Heart right ventricle (tissue), 16 donors: Measurements from ENCODE around the gene CHD2. TPM values are rescaled to one million over a fixed set of nuclear protein-coding genes. Genes with fewer than 3 reads are reported as not detected.
A peak's percentile ranks its signal among the peaks of the same experiment; 100 is the strongest.

ENCODE experiments used
- ATAC-seq, 8 donors: fragments of 200-7000 bp; cut with Tn5 transposase; one replicate each; pipeline ENCODE4 v1.9.1; 2020; ENCODE audit warnings: mild to moderate bottlenecking in 8 of 8, moderate library complexity in 8 of 8, moderate number of reproducible peaks in 1 of 8
- DNase-seq, 2 donors: peaks; one replicate each; pipeline ENCODE4 v3.0.0-alpha.2; 2020
- H3K27ac ChIP-seq, 10 donors: fragments of 200-600 bp; sonication (generic) in 2 of 10; one replicate each; pipeline versions ENCODE4 v1.5.0 to v1.8.0; 2020 to 2022; ENCODE audit warnings: mild to moderate bottlenecking in 3 of 10
- H3K27me3 ChIP-seq, 7 donors: fragments of 200-600 bp; one replicate each; pipeline ENCODE4 v1.8.0; 2021 to 2022; ENCODE audit warnings: mild to moderate bottlenecking in 2 of 7
- H3K36me3 ChIP-seq, 9 donors: fragments of 200-600 bp; sonication (generic) in 1 of 9; one replicate each; pipeline versions ENCODE4 v1.5.0 to v1.8.0; 2020 to 2022; ENCODE audit warnings: mild to moderate bottlenecking in 2 of 9
- H3K4me1 ChIP-seq, 9 donors: fragments of 200-600 bp; sonication (generic) in 1 of 9; one replicate each; pipeline versions ENCODE4 v1.5.0 to v1.8.0; 2020 to 2022; ENCODE audit warnings: mild to moderate bottlenecking in 4 of 9
- H3K4me3 ChIP-seq, 10 donors: fragments of 200-600 bp; sonication (generic) in 2 of 10; one replicate each; pipeline versions ENCODE4 v1.5.0 to v1.8.0; 2020 to 2022; ENCODE audit warnings: mild to moderate bottlenecking in 7 of 10, moderate library complexity in 2 of 10
- H3K9me3 ChIP-seq, 11 donors: fragments of 200-600 bp in 10 of 11; sonication (generic) in 2 of 11; one replicate each; pipeline versions ENCODE4 v1.5.0 to v1.8.0; 2013 to 2022; ENCODE audit warnings: mild to moderate bottlenecking in 2 of 11, control low read depth in 1 of 11, moderate library complexity in 1 of 11
- WGBS, 2 donors: extraction: QIAGEN DNeasy Blood & Tissue Kit; methylation state at CpG; one replicate each; pipeline ENCODE4 v1.1.7; 2013; ENCODE audit warnings: inconsistent platforms in 1 of 2; 5-methylcytosine and 5-hydroxymethylcytosine counted together
- intact Hi-C, 10 donors: fragments of 100-400 bp; cut with DNase I; formaldehyde crosslinking; loops; one replicate each; pipeline versions ENCODE4 v1.11.1 to v1.14.2; 2022
- polyA plus RNA-seq, 2 donors: library from polyadenylated mRNA; stranded (reverse); fragments of 200-250 nt; gene quantifications; one replicate each; pipeline ENCODE4 v1.2.3, GENCODE V29; 2013
- total RNA-seq, 10 donors: library from RNA; stranded (reverse); fragmentation: NEBNext Ultra II Directional in 3 of 10; extraction: Animal tissue kit (Norgen Biotek cat#: 25700) in 3 of 10; gene quantifications; one replicate each; pipeline versions ENCODE4 v1.2.1 to v1.2.4, GENCODE V29; 2021 to 2023
- TF ChIP-seq, protein P1 (sequence below), 9 donors: fragments of 200-600 bp; sonication (generic) in 2 of 9; IDR thresholded peaks; one replicate each; pipeline versions ENCODE4 v1.5.0 to v1.8.0; 2021 to 2022; ENCODE audit warnings: antibody characterized with exemption in 9 of 9, mild to moderate bottlenecking in 5 of 9, moderate library complexity in 1 of 9
- donor health status: Arrhythmogenic right ventricular cardiomyopathy.
- donor health status: ischemic (EF 13 %, LVEDD 7.1; RV severe dilation, severe dysfunction).
- donor health status: healthy with polysubstance abuse.
- donor health status: DM: no; HTN: yes; CAD: no.
- donor health status: DM: no; HTN: no; CAD: no.
- donor health status: ischemic (EF 25% LVEDD 6.9; RV normal size, moderate dysfunction).
- donor health status: ischemic (EF 25% LVEDD 5.7; RV mildly dilated, moderate dysfunction).
- donor health status: healthy.
- donor health status: DM: yes; HTN: yes; CAD: no.
- donor health status: Ischemic cardiomyopathy.
- donor health status: ischemic (EF 35%, LVEDD 5.7; RV mildly dilated, moderate dysfunction).
- donor health status: nonischemic (EF 11% LVEDD 7.7; RV severe dilation, severe dysfunction).
- donor health status: DM: yes; HTN: yes; CAD: no.
- donor health status: PGD.
- donor health status: ischemic (EF 29% LVEDD 5.4; RV normal size, mild dysfunction).
- donor health status: nonischemic (EF 23%, LVEDD 6.1; RV moderate dilation, normal function).

CHD2 gene
- total and polyA plus RNA-seq, 12 donors, result 12.2 to 74.0 (median 54.6) TPM

DNA sequence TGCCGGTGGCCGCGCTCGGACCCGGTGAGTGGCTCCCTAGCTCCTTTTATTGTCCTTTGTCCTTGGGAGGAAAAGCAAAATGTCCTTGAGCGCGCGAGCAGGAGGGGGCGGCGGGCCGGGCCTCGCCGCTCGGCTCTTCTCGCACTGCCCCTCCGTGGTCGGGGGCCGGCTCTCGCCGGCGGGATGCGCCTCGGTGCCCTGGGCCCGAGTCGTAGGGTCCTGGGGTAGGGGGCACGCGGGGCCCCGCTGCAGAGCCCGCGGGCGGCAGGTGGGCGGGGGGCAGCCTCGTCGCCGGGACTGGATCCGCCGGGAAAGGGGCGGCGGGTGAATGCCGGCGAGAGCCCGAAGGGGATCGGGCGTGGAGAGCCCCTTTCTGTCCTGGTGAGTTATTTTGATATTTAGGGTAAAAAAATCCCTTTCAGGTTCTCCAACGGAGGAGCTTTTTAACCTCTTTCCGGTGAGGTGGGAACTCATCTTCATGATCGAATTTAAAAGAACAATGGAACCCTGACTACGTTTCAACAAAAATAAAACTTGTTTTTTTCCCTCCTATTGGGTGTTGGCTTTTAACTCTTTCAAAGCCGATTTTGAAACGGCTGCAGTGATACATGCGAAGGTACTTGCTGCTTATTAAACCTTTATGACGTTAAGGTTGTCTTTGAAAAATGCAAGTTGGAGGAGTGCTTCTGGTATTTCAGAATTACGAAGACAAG, 16.8 kb upstream of the CHD2 start:
- TF ChIP-seq, protein P1, sequence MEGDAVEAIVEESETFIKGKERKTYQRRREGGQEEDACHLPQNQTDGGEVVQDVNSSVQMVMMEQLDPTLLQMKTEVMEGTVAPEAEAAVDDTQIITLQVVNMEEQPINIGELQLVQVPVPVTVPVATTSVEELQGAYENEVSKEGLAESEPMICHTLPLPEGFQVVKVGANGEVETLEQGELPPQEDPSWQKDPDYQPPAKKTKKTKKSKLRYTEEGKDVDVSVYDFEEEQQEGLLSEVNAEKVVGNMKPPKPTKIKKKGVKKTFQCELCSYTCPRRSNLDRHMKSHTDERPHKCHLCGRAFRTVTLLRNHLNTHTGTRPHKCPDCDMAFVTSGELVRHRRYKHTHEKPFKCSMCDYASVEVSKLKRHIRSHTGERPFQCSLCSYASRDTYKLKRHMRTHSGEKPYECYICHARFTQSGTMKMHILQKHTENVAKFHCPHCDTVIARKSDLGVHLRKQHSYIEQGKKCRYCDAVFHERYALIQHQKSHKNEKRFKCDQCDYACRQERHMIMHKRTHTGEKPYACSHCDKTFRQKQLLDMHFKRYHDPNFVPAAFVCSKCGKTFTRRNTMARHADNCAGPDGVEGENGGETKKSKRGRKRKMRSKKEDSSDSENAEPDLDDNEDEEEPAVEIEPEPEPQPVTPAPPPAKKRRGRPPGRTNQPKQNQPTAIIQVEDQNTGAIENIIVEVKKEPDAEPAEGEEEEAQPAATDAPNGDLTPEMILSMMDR (IDR thresholded peaks at IDR 0.05), result peak in 2 of 9 donors; percentile 9 to 10
- H3K27ac ChIP-seq, result peak overlapping the region; percentile 96 to 100 (median 100)
- H3K4me1 ChIP-seq, result peaks cover 8 to 61% (median 46%) of the 10 kb centered on the region in 9 donors
- WGBS, 2 donors, result 0% methylated on average over 53 of the region's 53 CpGs
- no peaks in the 10 kb centered on the region for H3K27me3 ChIP-seq
- ATAC-seq (peak in 2 of 8 donors; percentile 3 to 33), DNase-seq (peak in 1 of 2 donors; percentile 41)
- peaks cover 0 to 31% (median 14%) of the 10 kb centered on the region in 9 donors for H3K36me3 ChIP-seq
- intact Hi-C loops, result loop anchor here in 7 of 10 donors (2.0 to 10.0 kb wide), 7 partner anchors 17 to 75 kb away; partner anchors contain the start of gene CHD2 (in 1 of the 7)
- H3K9me3 ChIP-seq, result no peaks in the 10 kb centered on the region
- peak overlapping the region; percentile 66 to 95 (median 88) for H3K4me3 ChIP-seq

DNA sequence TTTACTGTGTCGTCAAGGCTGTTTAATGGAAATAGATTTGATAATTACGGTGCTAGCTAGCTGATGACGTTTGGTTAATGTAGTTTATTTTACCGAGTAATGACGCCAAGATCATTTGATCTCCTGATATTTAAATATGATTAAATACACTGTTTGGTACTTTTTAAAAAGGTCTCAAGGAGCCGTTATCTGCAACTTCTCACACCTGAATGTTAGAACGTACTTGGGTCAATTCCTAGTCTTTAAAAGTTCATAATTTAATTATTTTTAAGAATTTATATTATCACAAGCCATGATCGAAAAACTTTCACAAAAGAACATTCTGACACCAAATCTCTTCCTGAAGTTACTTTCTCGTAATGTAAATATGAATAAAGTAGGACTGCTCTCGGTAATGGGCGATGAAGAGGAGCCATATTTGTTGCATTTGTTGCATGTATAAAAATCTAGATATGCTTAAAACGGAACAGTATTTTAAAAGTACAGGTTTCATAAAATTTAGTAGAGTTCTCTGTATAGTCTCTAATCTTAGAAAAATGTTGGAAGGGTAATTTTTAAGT, 16.2 kb upstream of the CHD2 start:
- intact Hi-C loops, result loop anchor here in 9 of 10 donors (1.0 to 10.0 kb wide), 10 partner anchors 15 to 75 kb away; partner anchors contain the start of gene CHD2 (in 1 of the 9)
- no peaks in the 10 kb centered on the region for H3K27me3 ChIP-seq
- ATAC-seq, result no peak
- DNase-seq, result no peak
- peaks cover 5 to 65% (median 50%) of the 10 kb centered on the region in 9 donors for H3K4me1 ChIP-seq
- H3K9me3 ChIP-seq, result no peaks in the 10 kb centered on the region
- WGBS, 2 donors, result 0 to 1% methylated on average over 12 of the region's 12 CpGs
- peak overlapping the region; percentile 66 to 95 (median 88) for H3K4me3 ChIP-seq
- H3K27ac ChIP-seq, result peak overlapping the region; percentile 96 to 100 (median 100)
- peaks cover 0 to 37% (median 20%) of the 10 kb centered on the region in 9 donors for H3K36me3 ChIP-seq
- TF ChIP-seq, protein P1 (IDR thresholded peaks at IDR 0.05), result no peak

DNA sequence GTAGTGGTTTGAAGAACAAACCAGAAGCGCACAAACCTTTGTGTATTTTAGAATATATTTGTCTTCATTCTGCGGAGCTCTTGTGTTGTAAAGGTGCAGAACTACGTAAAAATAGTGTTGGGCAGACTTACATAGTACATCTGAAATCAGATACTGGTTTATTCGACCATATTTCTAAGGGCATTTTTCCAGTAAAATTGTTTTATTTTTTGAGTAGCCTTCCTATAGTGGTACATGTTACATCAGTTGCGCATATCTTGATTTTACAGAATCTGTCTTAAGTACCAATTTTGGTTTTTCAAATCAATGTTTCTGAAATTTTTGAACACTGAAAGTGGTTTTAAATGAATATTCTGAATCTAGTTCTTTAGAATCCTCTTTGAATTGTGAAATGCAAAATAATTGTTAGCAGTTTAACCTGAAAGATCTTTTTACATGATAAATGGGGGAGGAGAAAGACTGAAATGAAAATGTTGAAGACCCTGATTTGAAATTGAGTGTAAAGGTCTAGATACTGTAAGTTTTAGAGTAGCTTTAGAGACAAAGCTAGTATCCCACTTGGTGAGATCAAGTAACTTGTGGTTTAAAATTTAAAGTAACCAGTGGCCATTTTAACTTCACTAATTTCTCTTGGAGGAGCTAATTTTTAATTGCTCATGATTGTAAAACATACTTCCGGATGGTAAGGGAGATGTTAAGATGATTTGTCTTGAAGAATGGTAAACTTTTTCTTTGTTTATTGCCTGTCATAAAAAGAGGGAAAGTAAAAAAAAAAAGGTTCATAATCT, 15.5 kb upstream of the CHD2 start:
- no peak for ATAC-seq
- H3K9me3 ChIP-seq, result no peaks in the 10 kb centered on the region
- peak overlapping the region; percentile 96 to 100 (median 100) for H3K27ac ChIP-seq
- intact Hi-C loops, result loop anchor here in 7 of 10 donors (1.0 to 10.0 kb wide), 6 partner anchors 14 to 75 kb away; no protein-coding TSS in a partner anchor
- peaks cover 0 to 44% (median 25%) of the 10 kb centered on the region in 9 donors for H3K36me3 ChIP-seq
- TF ChIP-seq, protein P1 (IDR thresholded peaks at IDR 0.05), result no peak
- peaks cover 5 to 70% (median 57%) of the 10 kb centered on the region in 9 donors for H3K4me1 ChIP-seq
- no peak for DNase-seq
- 1% methylated on average over 6 of the region's 6 CpGs for WGBS, 2 donors
- H3K27me3 ChIP-seq, result no peaks in the 10 kb centered on the region
- H3K4me3 ChIP-seq, result peak overlapping the region; percentile 66 to 95 (median 88)
